ENCODE results near the gene STAC3.

The STAC3 gene

GRCh38 chr12:57254506-57255280, 3.7 kb upstream of the STAC3 start:
- no peak for DNase-seq (ENCODE audit: low read depth)

DNA sequence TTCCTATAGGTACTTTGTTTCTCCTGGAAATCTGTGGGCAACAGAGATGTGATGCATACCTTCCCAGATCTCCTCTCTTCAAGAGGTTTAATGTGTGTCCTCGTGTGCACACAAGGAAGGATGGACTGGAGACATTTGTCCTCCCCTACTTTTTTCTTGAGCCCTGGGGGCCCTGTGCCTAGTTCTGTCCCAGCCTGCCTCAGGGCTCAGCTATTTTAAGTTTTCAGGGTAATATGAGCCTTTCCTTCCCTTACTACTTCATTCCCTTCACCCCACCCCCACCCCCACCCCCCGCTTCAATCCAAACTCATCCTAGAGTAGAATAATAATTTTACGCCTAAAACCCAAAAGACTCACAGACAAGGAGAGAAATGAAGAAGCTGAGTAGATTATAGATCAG, 446 bp downstream of the STAC3 start:
- DNase-seq (ENCODE audit: low read depth): no peak

- DNase-seq (ENCODE audit: low read depth): no peak
These were observed 1.8 kb downstream of the STAC3 start for GRCh38 chr12:57248934-57249742.

GRCh38 chr12:57247041-57247440, 3.9 kb downstream of the STAC3 start:
- DNase-seq (ENCODE audit: low read depth): no peak

DNA sequence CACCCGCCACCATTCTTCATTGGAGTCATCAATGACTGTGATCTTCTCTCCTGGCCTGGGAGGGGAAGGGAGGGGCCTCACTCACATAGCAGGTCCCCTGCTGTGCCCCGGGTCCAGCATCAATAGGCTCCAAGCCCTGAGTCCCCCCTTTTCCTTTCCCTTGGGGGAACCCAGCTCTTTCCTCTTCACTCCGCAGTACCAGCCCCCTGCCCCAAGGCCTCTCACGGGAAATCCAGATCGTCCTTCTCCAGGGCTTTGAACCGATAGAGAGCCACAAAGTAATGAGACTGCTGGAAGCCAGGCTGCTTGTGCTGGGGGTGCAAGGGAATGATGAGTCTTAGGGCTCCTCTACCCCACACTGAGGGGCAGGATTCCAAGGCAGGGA, 6.7 kb downstream of the STAC3 start:
- no peak for DNase-seq (ENCODE audit: low read depth)

DNA sequence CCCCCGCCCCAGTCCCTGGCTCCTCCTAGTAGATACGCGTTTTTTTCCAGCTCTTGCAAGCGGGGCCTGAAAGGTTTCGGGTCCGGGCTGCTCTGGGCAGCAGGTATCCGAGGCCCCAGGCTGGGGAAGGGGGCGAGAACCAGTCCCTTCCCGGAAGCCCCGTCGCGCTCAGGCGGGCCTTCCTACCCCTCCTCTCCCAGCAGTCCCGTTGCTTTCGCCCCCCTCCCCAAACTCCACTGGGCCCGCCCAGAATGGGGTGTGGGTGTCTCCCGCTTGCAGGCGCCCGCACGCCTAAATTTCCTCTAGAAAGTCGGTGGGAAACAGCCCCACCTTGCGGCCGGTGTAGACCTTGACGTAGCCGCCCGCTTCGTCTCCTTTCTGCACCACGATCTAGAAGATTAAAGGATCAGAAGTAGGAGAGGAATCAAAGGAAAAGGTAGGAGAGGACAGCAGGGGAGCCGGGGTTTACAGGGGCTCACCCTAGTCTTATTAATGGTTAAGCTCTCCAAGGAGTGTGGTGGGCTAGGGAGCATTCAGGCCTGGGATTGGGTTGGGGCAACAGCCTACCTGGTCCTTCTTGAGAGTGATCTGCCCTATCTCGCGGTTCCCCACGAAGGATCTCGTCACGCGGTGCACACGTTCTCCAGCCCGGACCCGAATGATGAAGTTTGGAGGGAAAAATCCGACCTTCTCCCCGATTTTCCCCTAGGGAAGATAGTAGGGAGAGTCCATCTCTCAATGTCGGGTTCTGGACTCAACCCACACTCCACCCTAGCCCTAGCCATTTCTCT, 7.3 kb downstream of the STAC3 start:
- peak; percentile 57 for DNase-seq (ENCODE audit: low read depth)

DNA sequence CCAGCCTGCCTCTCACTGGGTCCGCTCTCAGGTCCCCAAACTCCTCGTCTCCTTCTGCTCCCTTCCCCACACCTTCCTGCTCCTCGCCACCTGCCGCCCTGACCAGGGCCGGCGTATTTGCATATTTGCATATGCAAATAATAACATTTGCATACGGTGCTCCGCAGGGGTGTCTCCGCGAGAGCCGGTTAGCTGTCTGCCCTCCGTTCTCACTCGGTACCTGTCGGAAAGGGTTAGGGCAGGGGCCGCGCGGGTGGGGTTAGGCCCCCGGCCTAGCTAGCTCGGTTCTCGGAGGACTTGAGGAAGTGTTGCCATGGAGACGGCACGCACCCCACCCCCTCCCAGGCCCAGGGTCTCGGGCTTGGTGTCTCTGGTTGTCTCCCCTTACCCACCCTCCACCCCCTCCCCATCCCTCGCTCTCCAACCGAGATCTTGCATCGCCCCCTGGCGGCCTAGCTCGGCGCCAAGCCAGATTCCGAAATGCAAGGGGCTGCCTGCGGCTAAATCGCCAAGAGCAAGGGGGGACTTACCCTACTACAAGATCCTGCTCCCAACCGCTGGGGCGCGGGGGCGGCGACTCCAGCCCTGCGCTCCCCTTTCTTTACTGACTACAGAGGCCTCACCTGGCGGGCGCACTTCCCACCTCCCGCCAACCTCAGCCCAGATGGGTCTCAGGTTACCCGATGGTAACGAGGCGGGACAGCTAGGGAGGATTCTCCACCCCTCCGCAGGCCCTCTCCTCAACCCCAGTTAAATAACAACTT, 8.1 kb downstream of the STAC3 start:
- DNase-seq (ENCODE audit: low read depth): no peak

- DNase-seq (ENCODE audit: low read depth): no peak
These were observed 8.7 kb downstream of the STAC3 start for GRCh38 chr12:57242329-57242690.

- DNase-seq (ENCODE audit: low read depth): no peak
These were observed 9.3 kb downstream of the STAC3 start for GRCh38 chr12:57241402-57242310.

DNA sequence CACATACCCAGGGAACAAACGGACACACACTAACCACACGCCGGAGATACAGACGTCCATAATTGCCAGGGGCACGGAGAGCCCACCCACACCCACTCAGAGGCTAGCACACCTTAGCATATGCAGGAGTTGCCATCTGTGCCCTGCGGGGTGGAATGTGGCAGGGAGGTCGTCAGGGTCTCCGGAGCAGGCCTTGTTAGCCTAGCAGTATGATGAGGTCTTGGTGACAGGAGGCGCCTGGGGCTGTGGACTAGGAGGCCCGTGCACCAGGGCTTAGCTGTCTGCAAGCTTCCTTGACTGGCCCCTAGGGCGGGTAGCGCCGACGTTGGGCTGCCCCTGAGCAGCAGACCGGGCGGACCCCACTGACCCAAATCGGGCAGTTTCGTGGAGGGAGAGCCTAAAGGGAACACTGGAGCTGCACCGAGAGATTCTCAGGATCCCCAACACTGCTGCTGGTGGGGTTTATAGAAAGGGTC, 10.0 kb downstream of the STAC3 start:
- no peak for DNase-seq (ENCODE audit: low read depth)

GRCh38 chr12:57240066-57240921, 10.7 kb downstream of the STAC3 start:
- peak; percentile 65 for DNase-seq (ENCODE audit: low read depth)

- no peak for DNase-seq (ENCODE audit: low read depth)
These were observed 11.4 kb downstream of the STAC3 start for GRCh38 chr12:57239587-57240065.

DNA sequence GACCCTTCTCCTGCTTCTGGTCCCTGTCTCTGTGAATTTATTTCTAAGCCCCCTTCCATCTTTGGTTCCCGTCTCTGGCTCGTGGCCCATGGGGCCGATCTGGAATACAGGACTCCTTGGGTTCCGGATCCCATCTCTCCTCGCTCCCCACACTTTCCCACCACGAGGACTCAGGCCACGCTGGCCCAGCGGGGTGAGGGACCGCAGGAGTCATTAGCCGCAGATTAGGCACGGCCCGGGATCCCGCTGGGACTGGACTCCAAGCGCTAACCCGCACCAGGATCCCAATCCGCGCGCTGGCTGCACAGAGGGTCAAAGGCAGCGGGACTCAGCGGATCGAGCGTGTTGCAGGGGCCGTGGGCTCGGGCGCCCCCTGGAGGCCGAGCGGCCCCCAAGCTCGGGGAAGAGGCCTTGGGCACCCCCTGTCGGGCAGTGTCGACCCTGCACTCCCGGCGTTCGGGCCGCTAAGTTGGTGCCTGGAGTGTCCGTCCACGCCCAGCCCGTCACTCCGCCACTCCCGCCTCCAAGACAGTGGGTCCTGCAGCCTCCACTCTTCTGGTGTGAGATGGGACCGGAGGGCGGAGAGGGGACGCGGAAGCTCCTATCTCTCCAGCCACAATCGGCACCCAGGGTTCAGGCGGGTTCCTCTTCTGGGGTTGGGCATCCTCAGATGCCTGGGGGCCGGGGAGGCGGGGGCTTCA, 12.0 kb downstream of the STAC3 start:
- peak; percentile 76 for DNase-seq (ENCODE audit: low read depth)

GRCh38 chr12:57237932-57238853, 12.8 kb downstream of the STAC3 start:
- no peak for DNase-seq (ENCODE audit: low read depth)

- DNase-seq (ENCODE audit: low read depth): no peak
These were observed 13.4 kb downstream of the STAC3 start for GRCh38 chr12:57237596-57237931.

DNA sequence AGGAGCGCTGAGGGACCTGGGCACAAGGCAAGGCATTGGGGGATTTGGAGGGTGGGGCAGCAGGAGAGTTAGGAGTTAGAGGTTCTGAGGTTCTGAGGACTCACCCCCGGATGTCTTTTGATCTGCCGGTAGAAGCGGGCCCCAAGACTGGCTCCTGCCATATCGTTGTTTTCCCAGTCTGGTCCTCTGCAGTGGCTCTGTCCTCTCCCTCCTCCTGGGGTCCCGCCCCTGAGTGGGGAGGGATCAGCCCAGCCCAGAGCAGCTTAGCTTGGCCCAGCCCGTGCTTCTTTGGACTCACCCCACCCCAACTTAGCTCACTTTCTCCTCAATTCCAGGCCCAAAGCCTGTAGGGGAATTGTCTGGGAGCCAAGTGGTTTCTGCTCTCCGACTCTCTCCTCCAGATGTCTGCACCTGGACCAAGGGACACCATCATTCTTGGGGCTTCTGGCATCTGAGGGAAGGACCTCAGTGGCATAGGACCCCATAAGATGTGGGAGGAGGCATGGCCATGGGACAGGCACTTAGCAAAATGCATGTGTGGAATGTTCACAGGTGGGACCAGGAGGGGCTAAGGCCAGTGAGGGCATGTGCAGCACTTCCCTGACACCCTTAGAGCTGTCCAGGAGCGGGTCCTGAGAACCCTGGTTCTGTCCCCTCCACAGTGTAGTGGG, 13.9 kb downstream of the STAC3 start:
- no peak for DNase-seq (ENCODE audit: low read depth)

DNA sequence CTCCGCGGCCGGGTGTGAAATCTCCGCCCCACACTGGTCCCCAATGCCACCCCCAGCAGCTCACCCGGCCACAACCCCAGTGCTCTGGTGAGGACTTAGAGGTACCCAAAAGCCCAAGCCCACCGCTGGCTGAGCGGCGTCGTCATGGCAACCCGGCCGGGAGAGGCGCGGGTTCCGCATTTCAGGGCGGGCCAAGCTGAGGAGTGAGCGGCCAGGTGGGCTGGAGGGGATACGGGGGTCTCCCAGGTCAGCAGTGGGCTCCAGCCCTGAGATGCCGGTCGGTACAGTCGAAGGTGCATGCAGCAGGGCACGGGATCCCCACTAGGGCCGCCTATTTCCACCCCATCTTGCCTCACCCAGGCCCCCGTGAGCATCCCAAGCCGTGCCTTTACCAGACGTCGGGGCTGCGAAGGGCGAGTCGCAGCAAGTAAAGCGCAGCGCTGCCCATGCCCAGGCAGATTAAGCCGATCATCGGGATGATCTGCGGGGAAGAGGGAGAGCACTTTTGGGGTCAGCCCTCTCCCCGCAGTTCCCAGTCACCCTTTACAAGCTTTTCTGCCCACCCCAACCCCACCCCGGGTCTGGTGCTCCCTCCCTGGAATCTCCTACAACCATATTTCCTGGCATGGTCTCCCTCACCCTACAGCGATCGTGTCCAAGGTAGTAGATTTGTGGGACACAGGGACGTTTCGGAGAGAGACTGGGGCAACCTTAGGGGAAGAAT, 14.6 kb downstream of the STAC3 start:
- no peak for DNase-seq (ENCODE audit: low read depth)
